Skeletal muscle satellite cell (primary cell): Measurements from ENCODE around the gene SLC25A46.

Experiments used
- H3K27me3 ChIP-seq: 2 replicates; pipeline ENCODE4 v1.7.0; 2013; ENCODE audit warnings: low read length; ENCODE audit not compliant: control insufficient read depth, insufficient read depth
- H3K36me3 ChIP-seq: 2 replicates; pipeline ENCODE4 v1.7.0; 2013; ENCODE audit warnings: mild to moderate bottlenecking, control low read depth, low read length; ENCODE audit not compliant: insufficient read depth
- H3K4me1 ChIP-seq: 2 replicates; pipeline ENCODE4 v1.7.0; 2013; ENCODE audit warnings: low read length; ENCODE audit not compliant: control insufficient read depth, insufficient read depth
- H3K4me2 ChIP-seq: 2 replicates; pipeline ENCODE4 v1.7.0; 2013; ENCODE audit warnings: mild to moderate bottlenecking, low read length
- H3K4me3 ChIP-seq: 2 replicates; pipeline ENCODE4 v1.7.0; 2013; ENCODE audit warnings: low read length
- H3K9ac ChIP-seq: 2 replicates; pipeline ENCODE4 v1.7.0; 2013; ENCODE audit warnings: mild to moderate bottlenecking, low read depth, low read length, moderate library complexity
- H3K9me3 ChIP-seq: replicated peaks from 2 replicates; pipeline ENCODE4 v1.7.0; 2013; ENCODE audit warnings: mild to moderate bottlenecking, control low read depth, low read length

Gene SLC25A46

DNA sequence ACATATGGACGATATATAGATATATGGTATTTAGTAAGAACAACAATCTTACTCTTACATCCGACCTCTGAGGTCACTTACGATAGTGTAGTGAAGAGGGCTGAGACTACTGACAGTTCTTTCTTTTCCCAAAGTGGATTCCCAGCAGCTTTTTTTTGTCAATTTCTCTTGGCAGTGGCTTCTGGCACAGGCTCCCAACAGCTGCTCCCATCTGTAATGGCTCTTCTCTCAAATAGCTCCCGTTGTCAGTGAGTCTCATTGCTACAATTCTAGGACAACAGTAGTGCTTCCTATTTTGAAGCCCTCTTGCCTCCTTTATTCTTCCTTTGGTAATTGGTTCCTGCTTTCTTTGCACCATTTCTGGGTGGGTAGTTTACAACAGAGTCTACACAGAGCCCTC lies 68.4 kb downstream of the SLC25A46 start:
- Histone ChIP-seq H3K4me1 (no peaks in the 10 kb centered on the region), H3K9me3 (peaks cover 3% of the 10 kb centered on the region), H3K4me2 (no peak overlapping the region), H3K4me3 (no peak overlapping the region), H3K36me3 (no peaks in the 10 kb centered on the region), H3K27me3 (no peaks in the 10 kb centered on the region), H3K9ac (no peak overlapping the region)

DNA sequence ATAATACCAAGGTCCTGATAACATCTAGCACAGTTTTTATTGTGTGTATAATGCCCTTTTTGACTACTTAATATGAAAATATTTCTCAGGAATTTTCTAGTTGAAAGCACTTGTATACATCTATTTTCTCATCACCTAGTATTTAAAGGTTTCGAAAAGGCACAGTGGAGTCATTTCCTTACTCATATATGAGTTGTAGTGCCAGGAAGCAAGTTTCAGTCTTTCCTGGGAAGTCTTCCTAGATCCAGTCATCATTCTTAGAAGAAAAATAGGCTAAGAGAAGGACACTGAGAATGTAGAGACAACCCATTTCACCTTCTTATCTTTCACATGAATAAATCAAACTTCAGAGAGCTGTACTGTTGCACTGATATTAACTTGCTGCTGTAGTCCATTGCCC lies 70.2 kb downstream of the SLC25A46 start:
- no peak overlapping the region for H3K4me3 ChIP-seq
- no peaks in the 10 kb centered on the region for H3K36me3 ChIP-seq
- H3K27me3 ChIP-seq: no peaks in the 10 kb centered on the region
- no peak overlapping the region for H3K9ac ChIP-seq
- no peak overlapping the region for H3K4me2 ChIP-seq
- no peaks in the 10 kb centered on the region for H3K4me1 ChIP-seq
- H3K9me3 ChIP-seq: no peaks in the 10 kb centered on the region
